PC-9 (cell line): Measurements from ENCODE around the gene PHLDB2.

Experiments
- CTCF ChIP-seq: fragments of 200-600 bp; sonication (generic); conservative IDR thresholded peaks from 2 replicates; pipeline ENCODE4 v1.6.1; 2017; ENCODE audit warnings: mixed run types, antibody characterized with exemption, mild to moderate bottlenecking, moderate library complexity
- EZH2 ChIP-seq: fragments of 200-600 bp; sonication (generic); IDR thresholded peaks from 2 replicates; pipeline ENCODE4 v1.8.0; 2017; ENCODE audit warnings: antibody characterized with exemption, low read depth

GRCh38 chr3:111939873-111940272, 80.8 kb downstream of the PHLDB2 start:
- no peak for TF ChIP-seq CTCF
- TF ChIP-seq EZH2 = no peak
